ENCODE measurements around the gene KCNF1. TPM values are rescaled to one million over a fixed set of nuclear protein-coding genes. Genes with fewer than 3 reads are reported as not detected.

Gene KCNF1
- total RNA-seq, 1 experiment from 2014 or later = 3.2 TPM

DNA sequence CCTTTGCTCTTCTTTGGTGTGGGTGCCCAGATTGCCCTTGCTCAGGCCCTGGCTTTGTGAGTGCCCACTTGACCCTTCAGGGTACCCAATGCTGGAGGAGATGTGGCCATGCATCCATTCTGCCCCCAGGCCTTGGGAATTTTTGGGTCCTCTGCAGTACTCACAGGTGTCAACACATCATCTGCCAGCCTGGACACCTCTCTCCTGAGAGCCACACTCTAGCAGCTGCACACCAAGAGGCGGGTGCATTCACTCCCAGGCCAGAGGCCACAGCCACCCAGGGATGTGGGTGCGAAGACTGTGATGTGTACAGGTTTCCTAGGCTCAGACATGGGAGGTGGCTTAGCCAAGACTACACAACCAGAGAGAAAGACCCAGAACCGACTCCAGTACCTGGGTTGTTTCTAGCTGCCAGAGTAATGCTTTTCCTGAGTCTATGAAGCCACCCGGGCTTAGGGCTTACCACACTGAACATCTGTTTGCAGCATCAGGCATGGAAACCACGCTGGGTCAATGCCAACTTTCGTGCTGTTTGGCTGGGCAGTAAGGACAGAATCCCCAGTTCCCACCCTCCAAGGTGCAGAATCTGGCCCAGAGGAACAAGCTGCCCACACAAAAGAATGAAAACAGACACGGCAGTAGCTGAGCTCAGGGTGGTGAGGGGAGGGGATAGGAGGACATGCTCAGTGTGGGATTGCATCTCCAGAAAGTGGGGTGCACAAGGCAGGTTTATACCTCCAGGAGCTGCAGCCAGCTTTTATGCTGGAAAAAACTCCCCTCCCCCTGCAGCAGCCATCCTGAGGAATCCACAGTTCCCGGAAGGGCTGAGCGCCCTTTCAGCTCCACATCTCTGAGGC lies 40.1 kb downstream of the KCNF1 start:
- WGBS (ENCODE audit: extremely low coverage, insufficient read length, low lambda C conversion rate) = no CpG with 5 or more reads among the region's 9 CpGs
- H3T11ph ChIP-seq (ENCODE audit: low read length) = no peak overlapping the region

More for the DNA sequence above, 40.1 kb downstream of the KCNF1 start:
- no peak overlapping the region for H4K91ac ChIP-seq (ENCODE audit: insufficient read length, low read depth, low read length)
- H2BK20ac ChIP-seq (ENCODE audit: low read depth, low read length, poor library complexity, severe bottlenecking) = no peak overlapping the region
- H3K79me2 ChIP-seq (ENCODE audit: insufficient read depth, low read length) = no peaks in the 10 kb centered on the region
- no peak overlapping the region for H3K27ac ChIP-seq (ENCODE audit: insufficient read length, low read depth, low read length)
- Mint-ChIP-seq H3K4me3 (no peak overlapping the region), H3K4me1 (0 out of 4 replicates have a peak, but pooled peaks cover 0 to 6% of the 10 kb centered on the region in 2 experiments), H3K9me3 (peaks cover 18 to 21% of the 10 kb centered on the region in 2 experiments), H3K27me3 (ENCODE audit: low read depth) (peaks cover 7% of the 10 kb centered on the region), H3K36me3 (ENCODE audit: insufficient read depth in 1 of 3, low read depth in 3 of 3) (peaks cover 6 to 11% (median 10%) of the 10 kb centered on the region in 3 experiments), H3K27ac (no peak overlapping the region; a peak in 1 of 7 replicates)
- no peaks in the 10 kb centered on the region for H3K23me2 ChIP-seq (ENCODE audit: insufficient read length, low read depth, low read length, poor library complexity, severe bottlenecking)
- no peak overlapping the region for H4K5ac ChIP-seq (ENCODE audit: insufficient read length, low read depth, low read length)
- H2AK5ac ChIP-seq (ENCODE audit: insufficient read length, low read length) = no peak overlapping the region
- no peak overlapping the region for H3K4ac ChIP-seq (ENCODE audit: low read depth, low read length)
- H3K4me2 ChIP-seq (ENCODE audit: insufficient read depth, insufficient read length, low read length) = no peak overlapping the region
- H3K27me3 ChIP-seq (ENCODE audit: insufficient read depth, low read length) = no peaks in the 10 kb centered on the region
- no peak overlapping the region for H3K56ac ChIP-seq (ENCODE audit: insufficient read length, low read depth, low read length)
- no peak for DNase-seq
- no peaks in the 10 kb centered on the region for H3K9me3 ChIP-seq (ENCODE audit: control insufficient read depth, low read depth, low read length)
- H4K8ac ChIP-seq (replicated peaks; ENCODE audit: insufficient read length, low read depth, low read length) = no peak overlapping the region
- H2BK15ac ChIP-seq (ENCODE audit: low read depth, low read length) = no peak overlapping the region
- no peak overlapping the region for H2BK120ac ChIP-seq (ENCODE audit: low read depth, low read length, poor library complexity, severe bottlenecking)
- H3K18ac ChIP-seq (ENCODE audit: insufficient read length, low read depth, low read length) = no peak overlapping the region
- no peak overlapping the region for H2AFZ ChIP-seq (ENCODE audit: low read length)
- no peaks in the 10 kb centered on the region for H3K4me1 ChIP-seq (ENCODE audit: insufficient read depth, low read length)
- no peak overlapping the region for H2BK12ac ChIP-seq (ENCODE audit: insufficient read length, low read depth, low read length)
- TF ChIP-seq, protein P1, sequence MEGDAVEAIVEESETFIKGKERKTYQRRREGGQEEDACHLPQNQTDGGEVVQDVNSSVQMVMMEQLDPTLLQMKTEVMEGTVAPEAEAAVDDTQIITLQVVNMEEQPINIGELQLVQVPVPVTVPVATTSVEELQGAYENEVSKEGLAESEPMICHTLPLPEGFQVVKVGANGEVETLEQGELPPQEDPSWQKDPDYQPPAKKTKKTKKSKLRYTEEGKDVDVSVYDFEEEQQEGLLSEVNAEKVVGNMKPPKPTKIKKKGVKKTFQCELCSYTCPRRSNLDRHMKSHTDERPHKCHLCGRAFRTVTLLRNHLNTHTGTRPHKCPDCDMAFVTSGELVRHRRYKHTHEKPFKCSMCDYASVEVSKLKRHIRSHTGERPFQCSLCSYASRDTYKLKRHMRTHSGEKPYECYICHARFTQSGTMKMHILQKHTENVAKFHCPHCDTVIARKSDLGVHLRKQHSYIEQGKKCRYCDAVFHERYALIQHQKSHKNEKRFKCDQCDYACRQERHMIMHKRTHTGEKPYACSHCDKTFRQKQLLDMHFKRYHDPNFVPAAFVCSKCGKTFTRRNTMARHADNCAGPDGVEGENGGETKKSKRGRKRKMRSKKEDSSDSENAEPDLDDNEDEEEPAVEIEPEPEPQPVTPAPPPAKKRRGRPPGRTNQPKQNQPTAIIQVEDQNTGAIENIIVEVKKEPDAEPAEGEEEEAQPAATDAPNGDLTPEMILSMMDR (conservative IDR thresholded peaks at IDR 0.05) = no peak
- H2BK5ac ChIP-seq (ENCODE audit: insufficient read length, low read length) = no peak overlapping the region
- no peak overlapping the region for H3K9ac ChIP-seq (ENCODE audit: extremely low read depth, insufficient read length, low read length)
- no peak overlapping the region; the same call in 1 of the 2 replicates for H3K14ac ChIP-seq (ENCODE audit: insufficient read depth, low read length)
- no peaks in the 10 kb centered on the region for H3K79me1 ChIP-seq (ENCODE audit: insufficient read depth, low read depth, low read length, poor library complexity, severe bottlenecking)
- H3K23ac ChIP-seq (ENCODE audit: insufficient read length, low read depth, low read length) = no peak overlapping the region
- H4K20me1 ChIP-seq (ENCODE audit: control insufficient read depth, insufficient read depth, insufficient read length) = no peaks in the 10 kb centered on the region

All from H9 (cell line).